H9 (cell line): ENCODE results near the gene DOLPP1. TPM values are rescaled to one million over a fixed set of nuclear protein-coding genes. Genes with fewer than 3 reads are reported as not detected.

ENCODE experiments used
- DNase-seq: peaks from one replicate; pipeline ENCODE4 v3.0.0-alpha.2; 2017
- H2AFZ ChIP-seq: one replicate; pipeline ENCODE4 v1.6.1; 2013; ENCODE audit warnings: mild to moderate bottlenecking, low read length, control low read depth, moderate library complexity
- H2AK5ac ChIP-seq: 2 replicates; pipeline ENCODE4 v1.6.1; 2013; ENCODE audit warnings: low read length, control low read depth, mixed read lengths; ENCODE audit not compliant: insufficient read length
- H2BK120ac ChIP-seq: one replicate; pipeline ENCODE4 v1.6.1; 2013; ENCODE audit warnings: low read depth, mild to moderate bottlenecking, low read length, control low read depth, inconsistent platforms; ENCODE audit not compliant: poor library complexity, severe bottlenecking
- H2BK12ac ChIP-seq: 2 replicates; pipeline ENCODE4 v1.6.1; 2013; ENCODE audit warnings: low read length, control low read depth, mixed read lengths, low read depth; ENCODE audit not compliant: insufficient read length
- H2BK15ac ChIP-seq: 2 replicates; pipeline ENCODE4 v1.6.1; 2013; ENCODE audit warnings: low read depth, low read length, control low read depth
- H2BK20ac ChIP-seq: one replicate; pipeline ENCODE4 v1.6.1; 2013; ENCODE audit warnings: low read depth, mild to moderate bottlenecking, low read length, control low read depth, inconsistent platforms; ENCODE audit not compliant: poor library complexity, severe bottlenecking
- H2BK5ac ChIP-seq: 2 replicates; pipeline ENCODE4 v1.6.1; 2013; ENCODE audit warnings: low read length, control low read depth, mixed read lengths; ENCODE audit not compliant: insufficient read length
- H3K14ac ChIP-seq: 2 replicates; pipeline ENCODE4 v1.6.1; 2013; ENCODE audit warnings: low read length, control low read depth; ENCODE audit not compliant: insufficient read depth
- H3K18ac ChIP-seq: 2 replicates; pipeline ENCODE4 v1.6.1; 2013; ENCODE audit warnings: low read depth, mild to moderate bottlenecking, mixed read lengths, low read length, control low read depth; ENCODE audit not compliant: insufficient read length
- H3K23ac ChIP-seq: 2 replicates; pipeline ENCODE4 v1.6.1; 2013; ENCODE audit warnings: low read length, control low read depth, mixed read lengths, low read depth; ENCODE audit not compliant: insufficient read length
- H3K23me2 ChIP-seq: 2 replicates; pipeline ENCODE4 v1.6.1; 2013; ENCODE audit warnings: low read depth, mild to moderate bottlenecking, mixed read lengths, low read length, control low read depth; ENCODE audit not compliant: insufficient read length, poor library complexity, severe bottlenecking
- H3K27ac ChIP-seq: 2 replicates; pipeline ENCODE4 v1.5.1; 2013; ENCODE audit warnings: low read length, control low read depth, mixed read lengths, low read depth; ENCODE audit not compliant: insufficient read length
- H3K27me3 ChIP-seq: 2 replicates; pipeline ENCODE4 v1.6.1; 2013; ENCODE audit warnings: low read length, control low read depth, inconsistent platforms; ENCODE audit not compliant: insufficient read depth
- H3K4ac ChIP-seq: 2 replicates; pipeline ENCODE4 v1.6.1; 2013; ENCODE audit warnings: low read depth, mild to moderate bottlenecking, control low read depth, inconsistent platforms, low read length, moderate library complexity
- H3K4me1 ChIP-seq: 2 replicates; pipeline ENCODE4 v1.6.1; 2013; ENCODE audit warnings: low read length, control low read depth, inconsistent platforms; ENCODE audit not compliant: insufficient read depth
- H3K4me2 ChIP-seq: 2 replicates; pipeline ENCODE4 v1.6.1; 2013; ENCODE audit warnings: low read length, control low read depth, mixed read lengths; ENCODE audit not compliant: insufficient read length, insufficient read depth
- H3K56ac ChIP-seq: 2 replicates; pipeline ENCODE4 v1.6.1; 2013; ENCODE audit warnings: low read depth, mild to moderate bottlenecking, mixed read lengths, low read length, control low read depth; ENCODE audit not compliant: insufficient read length
- H3K79me1 ChIP-seq: 2 replicates; pipeline ENCODE4 v1.6.1; 2013; ENCODE audit warnings: low read depth, mild to moderate bottlenecking, moderate library complexity, low read length, control low read depth, inconsistent platforms; ENCODE audit not compliant: insufficient read depth, poor library complexity, severe bottlenecking
- H3K79me2 ChIP-seq: 2 replicates; pipeline ENCODE4 v1.6.1; 2013; ENCODE audit warnings: low read length, control low read depth, inconsistent platforms; ENCODE audit not compliant: insufficient read depth
- H3K9ac ChIP-seq: 2 replicates; pipeline ENCODE4 v1.6.1; 2013; ENCODE audit warnings: low read length, control low read depth, mixed read lengths; ENCODE audit not compliant: insufficient read length; ENCODE audit errors: extremely low read depth
- H3K9me3 ChIP-seq: one replicate; pipeline ENCODE4 v1.6.1; 2013; ENCODE audit warnings: low read depth, low read length, inconsistent platforms; ENCODE audit not compliant: control insufficient read depth
- H3T11ph ChIP-seq: one replicate; pipeline ENCODE4 v1.6.1; 2013; ENCODE audit warnings: mild to moderate bottlenecking, low read length, control low read depth, inconsistent platforms
- H4K20me1 ChIP-seq: one replicate; pipeline ENCODE4 v1.6.1; 2013; ENCODE audit not compliant: control insufficient read depth, insufficient read length, insufficient read depth
- H4K5ac ChIP-seq: 2 replicates; pipeline ENCODE4 v1.6.1; 2013; ENCODE audit warnings: low read depth, mild to moderate bottlenecking, mixed read lengths, low read length, control low read depth; ENCODE audit not compliant: insufficient read length
- H4K8ac ChIP-seq: replicated peaks from 2 replicates; pipeline ENCODE4 v1.6.1; 2013; ENCODE audit warnings: low read length, control low read depth, mixed read lengths, low read depth; ENCODE audit not compliant: insufficient read length
- H4K91ac ChIP-seq: 2 replicates; pipeline ENCODE4 v1.6.1; 2013; ENCODE audit warnings: low read depth, mild to moderate bottlenecking, moderate library complexity, mixed read lengths, low read length, control low read depth; ENCODE audit not compliant: insufficient read length
- H3K27ac Mint-ChIP-seq, 3 experiments: 2 replicates in 2 of 3; 3 replicates in 1 of 3; pipeline ENCODE4 v1.8.0; 2020 to 2021; ENCODE audit warnings: mixed read lengths in 3 of 3, mild to moderate bottlenecking in 1 of 3, moderate library complexity in 1 of 3
- H3K27me3 Mint-ChIP-seq: 2 replicates; pipeline ENCODE4 v1.8.0; 2021; ENCODE audit warnings: low read depth, mild to moderate bottlenecking, moderate library complexity, mixed read lengths
- H3K36me3 Mint-ChIP-seq, 3 experiments: 2 replicates in 2 of 3; 3 replicates in 1 of 3; pipeline ENCODE4 v1.8.0; 2020 to 2021; ENCODE audit warnings: low read depth in 3 of 3, mixed read lengths in 3 of 3; ENCODE audit not compliant: insufficient read depth in 1 of 3
- H3K4me1 Mint-ChIP-seq, 2 experiments: 2 replicates each; pipeline ENCODE4 v1.8.0; 2020; ENCODE audit warnings: mixed read lengths in 2 of 2
- H3K4me3 Mint-ChIP-seq, 2 experiments: 2 replicates in 1 of 2; 3 replicates in 1 of 2; pipeline ENCODE4 v1.8.0; 2020 to 2021; ENCODE audit warnings: mild to moderate bottlenecking in 2 of 2, mixed read lengths in 2 of 2, moderate library complexity in 1 of 2
- H3K9me3 Mint-ChIP-seq, 2 experiments: 2 replicates in 1 of 2; 3 replicates in 1 of 2; pipeline ENCODE4 v1.8.0; 2020; ENCODE audit warnings: mild to moderate bottlenecking in 2 of 2, mixed read lengths in 2 of 2, moderate library complexity in 1 of 2
- WGBS: extraction: QIAGEN DNeasy Blood & Tissue Kit; methylation state at CpG from one replicate; pipeline ENCODE4 v1.1.7; 2013; ENCODE audit warnings: missing lambda C conversion rate, low lambda C conversion rate, mixed read lengths; ENCODE audit not compliant: insufficient read length; ENCODE audit errors: extremely low coverage; 5-methylcytosine and 5-hydroxymethylcytosine counted together
- total RNA-seq: library from RNA; stranded (reverse); gene quantifications from 2 replicates; pipeline ENCODE4 v1.2.1, GENCODE V29; 2021
- TF ChIP-seq, protein P1 (sequence below): fragments of 200-600 bp; sonication (generic); conservative IDR thresholded peaks from 3 replicates; pipeline ENCODE4 v1.8.0; 2021; ENCODE audit warnings: antibody characterized with exemption, mild to moderate bottlenecking

Gene DOLPP1
- total RNA-seq, 1 experiment from 2014 or later, result 42.6 TPM

- no peak overlapping the region for H2AK5ac ChIP-seq
- no peak overlapping the region for H3K23ac ChIP-seq
- no peaks in the 10 kb centered on the region for H3K79me2 ChIP-seq
- H2BK5ac ChIP-seq, result no peak overlapping the region
- H3K4me3 Mint-ChIP-seq, result no peak overlapping the region; a peak in 1 of 5 replicates
- H3K9me3 Mint-ChIP-seq, result no peaks in the 10 kb centered on the region
- H3K23me2 ChIP-seq, result no peaks in the 10 kb centered on the region
- no peak overlapping the region for H3K4ac ChIP-seq
- no peaks in the 10 kb centered on the region for H3K27me3 ChIP-seq
- no peak overlapping the region for H3K9ac ChIP-seq
- no peak overlapping the region for H2AFZ ChIP-seq
- no peak overlapping the region for H3K14ac ChIP-seq
- peak overlapping the region in 2 of 3 experiments; percentile 44; a peak in 1 of 7 replicates for H3K27ac Mint-ChIP-seq
- H2BK15ac ChIP-seq, result no peak overlapping the region
- H4K8ac ChIP-seq, result no peak overlapping the region
- H2BK12ac ChIP-seq, result no peak overlapping the region
- H3K4me1 Mint-ChIP-seq, result no peaks in the 10 kb centered on the region
- no peak overlapping the region for H2BK20ac ChIP-seq
- no peaks in the 10 kb centered on the region for H4K20me1 ChIP-seq
- H3K27me3 Mint-ChIP-seq, result no peaks in the 10 kb centered on the region
- peaks cover 9 to 19% (median 9%) of the 10 kb centered on the region in 3 experiments; a peak in 5 of 7 replicates for H3K36me3 Mint-ChIP-seq
- H4K5ac ChIP-seq, result no peak overlapping the region
- no peaks in the 10 kb centered on the region for H3K4me1 ChIP-seq
- no peak overlapping the region for H2BK120ac ChIP-seq
- DNase-seq, result no peak
- TF ChIP-seq, protein P1, sequence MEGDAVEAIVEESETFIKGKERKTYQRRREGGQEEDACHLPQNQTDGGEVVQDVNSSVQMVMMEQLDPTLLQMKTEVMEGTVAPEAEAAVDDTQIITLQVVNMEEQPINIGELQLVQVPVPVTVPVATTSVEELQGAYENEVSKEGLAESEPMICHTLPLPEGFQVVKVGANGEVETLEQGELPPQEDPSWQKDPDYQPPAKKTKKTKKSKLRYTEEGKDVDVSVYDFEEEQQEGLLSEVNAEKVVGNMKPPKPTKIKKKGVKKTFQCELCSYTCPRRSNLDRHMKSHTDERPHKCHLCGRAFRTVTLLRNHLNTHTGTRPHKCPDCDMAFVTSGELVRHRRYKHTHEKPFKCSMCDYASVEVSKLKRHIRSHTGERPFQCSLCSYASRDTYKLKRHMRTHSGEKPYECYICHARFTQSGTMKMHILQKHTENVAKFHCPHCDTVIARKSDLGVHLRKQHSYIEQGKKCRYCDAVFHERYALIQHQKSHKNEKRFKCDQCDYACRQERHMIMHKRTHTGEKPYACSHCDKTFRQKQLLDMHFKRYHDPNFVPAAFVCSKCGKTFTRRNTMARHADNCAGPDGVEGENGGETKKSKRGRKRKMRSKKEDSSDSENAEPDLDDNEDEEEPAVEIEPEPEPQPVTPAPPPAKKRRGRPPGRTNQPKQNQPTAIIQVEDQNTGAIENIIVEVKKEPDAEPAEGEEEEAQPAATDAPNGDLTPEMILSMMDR, result no peak
- H3K4me2 ChIP-seq, result no peak overlapping the region
- H3K27ac ChIP-seq, result no peak overlapping the region
- no peak overlapping the region for H3K18ac ChIP-seq
- no peak overlapping the region for H4K91ac ChIP-seq
- no peaks in the 10 kb centered on the region for H3K79me1 ChIP-seq
- no peak overlapping the region for H3K56ac ChIP-seq
- no CpG with 5 or more reads among the region's 13 CpGs for WGBS
- no peaks in the 10 kb centered on the region for H3K9me3 ChIP-seq
- no peak overlapping the region for H3T11ph ChIP-seq
These were observed 13.7 kb downstream of the DOLPP1 start for GRCh38 chr9:129094387-129095169.
